ENCODE data around the gene PASK. TPM values are rescaled to one million over a fixed set of nuclear protein-coding genes. Genes with fewer than 3 reads are reported as not detected.

The PASK gene
- total RNA-seq, 1 experiment from 2014 or later: 80.9 TPM

DNA sequence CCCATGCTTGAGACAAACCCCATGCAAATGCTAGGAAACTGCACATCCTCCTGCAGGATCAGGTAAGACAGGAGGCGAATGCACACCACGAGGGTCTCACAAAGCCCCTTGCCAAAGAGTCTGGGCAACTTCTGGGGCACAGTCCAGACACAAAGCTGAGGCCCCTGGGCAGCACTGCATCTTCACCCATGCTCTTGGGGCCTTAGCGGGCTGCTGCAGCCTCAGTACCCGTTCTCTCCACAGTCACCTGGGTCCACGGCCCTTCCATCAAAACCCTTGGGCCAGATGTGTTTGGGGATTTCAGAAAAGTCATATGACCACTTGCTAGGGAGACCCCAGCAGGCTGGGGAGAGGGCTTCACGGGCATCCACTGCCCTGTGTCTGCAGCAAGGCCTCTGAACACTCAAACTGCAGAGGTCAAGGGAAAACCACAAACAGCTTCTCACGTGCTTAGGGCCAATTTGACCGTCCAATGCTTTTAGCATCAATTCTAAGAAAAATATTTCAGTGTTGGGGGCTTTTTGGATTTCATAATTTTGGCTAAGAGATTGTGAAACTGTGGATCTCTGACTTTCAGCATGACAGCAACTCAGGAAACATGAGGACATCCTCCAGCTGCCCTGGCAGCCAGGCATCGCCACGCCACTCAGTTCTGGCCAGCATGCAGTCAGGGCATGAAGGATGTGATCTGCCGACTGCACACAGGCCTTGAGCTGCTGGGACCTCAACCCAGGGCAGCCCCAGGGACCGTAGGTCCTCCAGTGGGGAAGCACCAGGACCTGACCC lies 20.0 kb downstream of the PASK start:
- POLR2A ChIA-PET: no interaction called here
- CTCF ChIA-PET: no interaction called here

More for the DNA sequence above, 20.0 kb downstream of the PASK start:
- DNase-seq (ENCODE audit: low spot score) (no peak), ATAC-seq (no peak)
- peaks cover 21% of the 10 kb centered on the region for H3K36me3 Mint-ChIP-seq
- H3K9me3 Mint-ChIP-seq: peaks cover 3% of the 10 kb centered on the region; the same call in 1 of the 2 replicates
- no peak overlapping the region for H3K27ac Mint-ChIP-seq
- no peak overlapping the region for H3K4me3 Mint-ChIP-seq
- TF ChIP-seq, protein P1, sequence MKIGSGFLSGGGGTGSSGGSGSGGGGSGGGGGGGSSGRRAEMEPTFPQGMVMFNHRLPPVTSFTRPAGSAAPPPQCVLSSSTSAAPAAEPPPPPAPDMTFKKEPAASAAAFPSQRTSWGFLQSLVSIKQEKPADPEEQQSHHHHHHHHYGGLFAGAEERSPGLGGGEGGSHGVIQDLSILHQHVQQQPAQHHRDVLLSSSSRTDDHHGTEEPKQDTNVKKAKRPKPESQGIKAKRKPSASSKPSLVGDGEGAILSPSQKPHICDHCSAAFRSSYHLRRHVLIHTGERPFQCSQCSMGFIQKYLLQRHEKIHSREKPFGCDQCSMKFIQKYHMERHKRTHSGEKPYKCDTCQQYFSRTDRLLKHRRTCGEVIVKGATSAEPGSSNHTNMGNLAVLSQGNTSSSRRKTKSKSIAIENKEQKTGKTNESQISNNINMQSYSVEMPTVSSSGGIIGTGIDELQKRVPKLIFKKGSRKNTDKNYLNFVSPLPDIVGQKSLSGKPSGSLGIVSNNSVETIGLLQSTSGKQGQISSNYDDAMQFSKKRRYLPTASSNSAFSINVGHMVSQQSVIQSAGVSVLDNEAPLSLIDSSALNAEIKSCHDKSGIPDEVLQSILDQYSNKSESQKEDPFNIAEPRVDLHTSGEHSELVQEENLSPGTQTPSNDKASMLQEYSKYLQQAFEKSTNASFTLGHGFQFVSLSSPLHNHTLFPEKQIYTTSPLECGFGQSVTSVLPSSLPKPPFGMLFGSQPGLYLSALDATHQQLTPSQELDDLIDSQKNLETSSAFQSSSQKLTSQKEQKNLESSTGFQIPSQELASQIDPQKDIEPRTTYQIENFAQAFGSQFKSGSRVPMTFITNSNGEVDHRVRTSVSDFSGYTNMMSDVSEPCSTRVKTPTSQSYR (CRISPR knock-in tag; IDR thresholded peaks at IDR 0.05): no peak
- TF ChIP-seq, protein P2, sequence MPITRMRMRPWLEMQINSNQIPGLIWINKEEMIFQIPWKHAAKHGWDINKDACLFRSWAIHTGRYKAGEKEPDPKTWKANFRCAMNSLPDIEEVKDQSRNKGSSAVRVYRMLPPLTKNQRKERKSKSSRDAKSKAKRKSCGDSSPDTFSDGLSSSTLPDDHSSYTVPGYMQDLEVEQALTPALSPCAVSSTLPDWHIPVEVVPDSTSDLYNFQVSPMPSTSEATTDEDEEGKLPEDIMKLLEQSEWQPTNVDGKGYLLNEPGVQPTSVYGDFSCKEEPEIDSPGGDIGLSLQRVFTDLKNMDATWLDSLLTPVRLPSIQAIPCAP (CRISPR knock-in tag; IDR thresholded peaks at IDR 0.05): no peak
- TF ChIP-seq NR1H2 (CRISPR knock-in tag; IDR thresholded peaks at IDR 0.05) (no peak), CREB1 (CRISPR knock-in tag; IDR thresholded peaks at IDR 0.05) (no peak), OVOL2 (CRISPR knock-in tag; IDR thresholded peaks at IDR 0.05; ENCODE audit: borderline replicate concordance) (no peak), ATF1 (CRISPR knock-in tag; IDR thresholded peaks at IDR 0.05) (no peak), SP1 (CRISPR knock-in tag; conservative IDR thresholded peaks at IDR 0.05) (no peak), CREM (CRISPR knock-in tag; IDR thresholded peaks at IDR 0.05) (no peak), GRHL2 (CRISPR knock-in tag; IDR thresholded peaks at IDR 0.05; ENCODE audit: insufficient replicate concordance, severe bottlenecking) (no peak), ZNF138 (CRISPR knock-in tag; conservative IDR thresholded peaks at IDR 0.05) (no peak), MXD4 (CRISPR knock-in tag; IDR thresholded peaks at IDR 0.05; ENCODE audit: borderline replicate concordance) (no peak), KAT7 (CRISPR knock-in tag; IDR thresholded peaks at IDR 0.05; ENCODE audit: borderline replicate concordance) (no peak)
- TF ChIP-seq, protein P3, sequence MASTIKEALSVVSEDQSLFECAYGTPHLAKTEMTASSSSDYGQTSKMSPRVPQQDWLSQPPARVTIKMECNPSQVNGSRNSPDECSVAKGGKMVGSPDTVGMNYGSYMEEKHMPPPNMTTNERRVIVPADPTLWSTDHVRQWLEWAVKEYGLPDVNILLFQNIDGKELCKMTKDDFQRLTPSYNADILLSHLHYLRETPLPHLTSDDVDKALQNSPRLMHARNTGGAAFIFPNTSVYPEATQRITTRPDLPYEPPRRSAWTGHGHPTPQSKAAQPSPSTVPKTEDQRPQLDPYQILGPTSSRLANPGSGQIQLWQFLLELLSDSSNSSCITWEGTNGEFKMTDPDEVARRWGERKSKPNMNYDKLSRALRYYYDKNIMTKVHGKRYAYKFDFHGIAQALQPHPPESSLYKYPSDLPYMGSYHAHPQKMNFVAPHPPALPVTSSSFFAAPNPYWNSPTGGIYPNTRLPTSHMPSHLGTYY (CRISPR knock-in tag; IDR thresholded peaks at IDR 0.05): no peak
- TF ChIP-seq, protein P4, sequence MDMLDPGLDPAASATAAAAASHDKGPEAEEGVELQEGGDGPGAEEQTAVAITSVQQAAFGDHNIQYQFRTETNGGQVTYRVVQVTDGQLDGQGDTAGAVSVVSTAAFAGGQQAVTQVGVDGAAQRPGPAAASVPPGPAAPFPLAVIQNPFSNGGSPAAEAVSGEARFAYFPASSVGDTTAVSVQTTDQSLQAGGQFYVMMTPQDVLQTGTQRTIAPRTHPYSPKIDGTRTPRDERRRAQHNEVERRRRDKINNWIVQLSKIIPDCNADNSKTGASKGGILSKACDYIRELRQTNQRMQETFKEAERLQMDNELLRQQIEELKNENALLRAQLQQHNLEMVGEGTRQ (CRISPR knock-in tag; IDR thresholded peaks at IDR 0.05): no peak
- TF ChIP-seq, protein P5, sequence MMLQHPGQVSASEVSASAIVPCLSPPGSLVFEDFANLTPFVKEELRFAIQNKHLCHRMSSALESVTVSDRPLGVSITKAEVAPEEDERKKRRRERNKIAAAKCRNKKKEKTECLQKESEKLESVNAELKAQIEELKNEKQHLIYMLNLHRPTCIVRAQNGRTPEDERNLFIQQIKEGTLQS (CRISPR knock-in tag; conservative IDR thresholded peaks at IDR 0.05): no peak
- TF ChIP-seq, protein P6, sequence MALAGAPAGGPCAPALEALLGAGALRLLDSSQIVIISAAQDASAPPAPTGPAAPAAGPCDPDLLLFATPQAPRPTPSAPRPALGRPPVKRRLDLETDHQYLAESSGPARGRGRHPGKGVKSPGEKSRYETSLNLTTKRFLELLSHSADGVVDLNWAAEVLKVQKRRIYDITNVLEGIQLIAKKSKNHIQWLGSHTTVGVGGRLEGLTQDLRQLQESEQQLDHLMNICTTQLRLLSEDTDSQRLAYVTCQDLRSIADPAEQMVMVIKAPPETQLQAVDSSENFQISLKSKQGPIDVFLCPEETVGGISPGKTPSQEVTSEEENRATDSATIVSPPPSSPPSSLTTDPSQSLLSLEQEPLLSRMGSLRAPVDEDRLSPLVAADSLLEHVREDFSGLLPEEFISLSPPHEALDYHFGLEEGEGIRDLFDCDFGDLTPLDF (CRISPR knock-in tag; IDR thresholded peaks at IDR 0.05): no peak
- TF ChIP-seq, protein P7, sequence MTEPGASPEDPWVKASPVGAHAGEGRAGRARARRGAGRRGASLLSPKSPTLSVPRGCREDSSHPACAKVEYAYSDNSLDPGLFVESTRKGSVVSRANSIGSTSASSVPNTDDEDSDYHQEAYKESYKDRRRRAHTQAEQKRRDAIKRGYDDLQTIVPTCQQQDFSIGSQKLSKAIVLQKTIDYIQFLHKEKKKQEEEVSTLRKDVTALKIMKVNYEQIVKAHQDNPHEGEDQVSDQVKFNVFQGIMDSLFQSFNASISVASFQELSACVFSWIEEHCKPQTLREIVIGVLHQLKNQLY (CRISPR knock-in tag; IDR thresholded peaks at IDR 0.05): no peak
- TF ChIP-seq, protein P8, sequence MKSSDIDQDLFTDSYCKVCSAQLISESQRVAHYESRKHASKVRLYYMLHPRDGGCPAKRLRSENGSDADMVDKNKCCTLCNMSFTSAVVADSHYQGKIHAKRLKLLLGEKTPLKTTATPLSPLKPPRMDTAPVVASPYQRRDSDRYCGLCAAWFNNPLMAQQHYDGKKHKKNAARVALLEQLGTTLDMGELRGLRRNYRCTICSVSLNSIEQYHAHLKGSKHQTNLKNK (CRISPR knock-in tag; IDR thresholded peaks at IDR 0.05): no peak
- TF ChIP-seq, protein P9, sequence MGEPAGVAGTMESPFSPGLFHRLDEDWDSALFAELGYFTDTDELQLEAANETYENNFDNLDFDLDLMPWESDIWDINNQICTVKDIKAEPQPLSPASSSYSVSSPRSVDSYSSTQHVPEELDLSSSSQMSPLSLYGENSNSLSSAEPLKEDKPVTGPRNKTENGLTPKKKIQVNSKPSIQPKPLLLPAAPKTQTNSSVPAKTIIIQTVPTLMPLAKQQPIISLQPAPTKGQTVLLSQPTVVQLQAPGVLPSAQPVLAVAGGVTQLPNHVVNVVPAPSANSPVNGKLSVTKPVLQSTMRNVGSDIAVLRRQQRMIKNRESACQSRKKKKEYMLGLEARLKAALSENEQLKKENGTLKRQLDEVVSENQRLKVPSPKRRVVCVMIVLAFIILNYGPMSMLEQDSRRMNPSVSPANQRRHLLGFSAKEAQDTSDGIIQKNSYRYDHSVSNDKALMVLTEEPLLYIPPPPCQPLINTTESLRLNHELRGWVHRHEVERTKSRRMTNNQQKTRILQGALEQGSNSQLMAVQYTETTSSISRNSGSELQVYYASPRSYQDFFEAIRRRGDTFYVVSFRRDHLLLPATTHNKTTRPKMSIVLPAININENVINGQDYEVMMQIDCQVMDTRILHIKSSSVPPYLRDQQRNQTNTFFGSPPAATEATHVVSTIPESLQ (CRISPR knock-in tag; IDR thresholded peaks at IDR 0.05): no peak
- no peaks in the 10 kb centered on the region for H3K4me1 Mint-ChIP-seq
- no peaks in the 10 kb centered on the region for H3K27me3 Mint-ChIP-seq (ENCODE audit: low read depth)
